Inflammatory macrophage (primary cell): ENCODE data around the gene ATP7B.
A peak's percentile ranks its signal among the peaks of the same experiment; 100 is the strongest.
"Not testable (repeated sequence)": the region's sequence is repeated elsewhere in the genome, so short reads cannot be mapped to it uniquely, and the experiment has no call there.

Source experiments
- DNase-seq, 2 donors: peaks; one replicate each; pipeline ENCODE4 v3.0.0-alpha.2; 2020 to 2022
- total RNA-seq, 18 experiments: gene quantifications; one replicate each; lab custom pipeline; 2026; ENCODE audit warnings: mixed read lengths in 6 of 18, inconsistent platforms in 2 of 18; lab: John Stamatoyannopoulos, UW

ATP7B gene
- total RNA-seq: 0.29 to 3.6 (median 1.3) reads per million in 18 experiments

DNA sequence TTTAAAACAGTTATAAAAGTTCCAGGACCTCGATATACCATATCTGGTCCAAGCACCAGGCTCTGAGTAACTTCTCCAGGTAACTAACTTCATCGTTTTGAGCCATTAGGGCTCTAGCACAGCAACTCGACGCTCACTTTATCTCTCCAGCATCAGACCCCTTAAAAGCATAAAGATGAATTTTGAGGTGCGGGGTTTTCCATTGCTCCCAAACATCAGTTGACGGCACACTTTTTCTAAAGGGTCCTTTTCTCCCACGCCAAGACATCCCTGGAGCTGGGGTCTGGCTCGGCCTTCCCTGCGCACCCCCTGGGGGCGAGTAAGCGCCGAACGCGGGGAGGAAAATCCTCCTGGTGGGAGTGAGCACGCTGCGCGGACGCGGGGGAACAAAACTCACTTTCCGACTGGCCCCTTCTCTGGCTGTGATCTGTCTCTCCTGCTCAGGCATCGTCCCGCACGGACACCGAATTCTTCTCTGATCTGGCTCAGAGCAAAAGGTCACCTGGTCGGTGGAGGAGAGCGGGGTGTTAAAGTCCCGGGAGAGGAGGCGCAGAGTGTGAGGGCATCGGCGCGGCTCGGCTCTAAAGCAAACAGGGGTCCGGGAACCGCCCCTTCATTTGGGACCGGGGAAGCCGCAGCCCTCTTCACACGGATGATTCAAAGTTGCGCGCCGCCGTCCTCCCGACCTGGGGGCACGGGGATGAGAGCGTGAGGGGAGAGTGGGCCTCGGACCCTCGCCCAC lies at the start of gene ATP7B:
ATP7B (minus strand) TSS at position 561 of the 742 bp plus-strand sequence; CDS start at position 448, 113 bp downstream.
- DNase-seq: no peak

DNA sequence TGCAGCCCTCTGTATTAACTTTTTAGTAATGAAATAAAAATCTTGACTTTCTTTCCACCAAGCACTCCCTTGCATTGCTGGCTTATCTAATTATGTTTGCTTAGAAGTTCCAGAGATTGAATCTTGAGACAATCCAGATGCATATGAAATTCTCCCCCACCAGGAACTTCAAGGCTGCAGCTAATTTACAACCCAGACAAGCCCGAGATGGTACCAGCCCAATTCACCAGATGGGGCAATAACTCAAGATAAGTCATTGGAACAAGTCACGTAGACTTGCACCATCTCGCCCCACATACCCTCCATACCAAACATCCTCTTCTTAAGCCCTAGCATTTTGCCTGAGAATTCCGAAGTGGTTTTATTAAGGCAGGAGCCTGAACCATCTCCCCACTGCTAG lies 42.2 kb upstream of the ATP7B start:
- DNase-seq: no peak

DNA sequence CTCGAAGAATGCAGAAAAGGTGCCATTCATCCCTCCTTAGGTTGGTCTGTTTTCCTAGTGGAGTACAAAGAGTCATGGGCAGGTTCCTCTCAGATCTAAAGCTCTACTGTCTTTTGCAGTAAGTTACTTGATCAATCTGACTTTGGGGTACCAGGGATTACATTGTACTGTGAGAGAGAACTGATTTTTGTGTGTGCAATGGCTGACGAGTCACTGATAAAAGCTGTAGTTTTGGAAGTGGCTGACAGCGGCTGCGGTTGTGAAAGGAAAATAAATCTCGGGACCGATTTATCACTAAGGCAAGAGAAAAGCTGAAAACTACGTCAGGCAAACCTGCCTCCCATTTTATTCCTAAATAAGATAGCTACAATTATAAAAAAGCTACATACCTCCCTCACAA lies 40.1 kb upstream of the ATP7B start:
- no peak for DNase-seq

DNA sequence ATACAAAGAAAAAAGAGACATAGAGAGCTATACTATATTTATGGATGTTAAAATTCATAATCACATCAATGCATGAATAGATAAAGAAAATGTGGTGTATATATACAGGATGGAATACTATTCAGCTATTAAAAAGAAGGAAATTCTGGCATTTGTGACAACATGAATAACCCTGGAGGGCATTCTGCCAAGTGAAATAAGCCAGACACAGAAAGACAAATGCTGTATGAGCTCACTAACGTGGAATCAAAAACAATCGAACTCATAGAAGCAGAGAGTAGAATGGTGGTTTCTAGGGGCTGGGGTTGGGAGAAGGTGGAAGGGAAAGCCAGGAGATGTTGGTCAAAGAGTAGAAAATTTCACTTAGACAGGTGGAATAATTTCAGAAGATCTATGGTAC lies 37.3 kb upstream of the ATP7B start:
- DNase-seq: no peak

DNA sequence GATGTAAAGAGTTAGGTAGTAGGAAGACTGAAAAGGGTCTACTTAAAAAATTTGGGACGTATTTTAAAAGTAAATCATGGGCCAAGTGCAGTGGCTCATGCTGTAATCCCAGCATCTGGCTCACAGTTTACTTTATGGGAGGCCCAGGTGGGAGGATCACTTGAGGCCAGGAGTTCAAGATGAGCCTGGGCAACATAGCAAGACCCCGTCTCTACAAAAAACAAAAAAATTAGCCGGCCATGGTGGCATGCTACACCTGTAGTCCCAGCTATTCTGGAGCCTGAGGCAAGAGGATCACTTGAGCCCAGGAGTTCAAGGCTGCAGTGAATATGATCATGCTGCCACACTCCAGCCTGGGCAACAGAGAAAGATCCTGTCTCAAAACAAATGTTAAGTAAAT lies 36.2 kb upstream of the ATP7B start:
- no peak for DNase-seq

DNA sequence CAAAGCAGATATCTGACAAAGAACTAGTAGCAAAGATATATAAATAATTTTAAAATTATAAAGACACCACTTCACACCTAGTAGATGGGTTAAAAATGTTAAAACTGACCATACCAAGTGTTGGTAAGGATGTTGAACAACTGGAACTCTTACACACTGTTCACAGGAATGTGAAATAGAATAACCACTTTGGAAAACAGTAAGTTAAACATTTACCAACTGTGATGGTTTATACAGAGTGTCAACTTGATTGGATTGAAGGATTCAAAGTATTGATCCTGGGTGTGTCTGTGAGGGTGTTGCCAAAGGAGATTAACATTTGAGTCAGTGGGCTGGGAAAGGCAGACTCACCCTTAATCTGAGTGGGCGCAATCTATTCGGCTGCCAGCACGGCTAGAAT lies 32.4 kb upstream of the ATP7B start:
- no peak for DNase-seq

DNA sequence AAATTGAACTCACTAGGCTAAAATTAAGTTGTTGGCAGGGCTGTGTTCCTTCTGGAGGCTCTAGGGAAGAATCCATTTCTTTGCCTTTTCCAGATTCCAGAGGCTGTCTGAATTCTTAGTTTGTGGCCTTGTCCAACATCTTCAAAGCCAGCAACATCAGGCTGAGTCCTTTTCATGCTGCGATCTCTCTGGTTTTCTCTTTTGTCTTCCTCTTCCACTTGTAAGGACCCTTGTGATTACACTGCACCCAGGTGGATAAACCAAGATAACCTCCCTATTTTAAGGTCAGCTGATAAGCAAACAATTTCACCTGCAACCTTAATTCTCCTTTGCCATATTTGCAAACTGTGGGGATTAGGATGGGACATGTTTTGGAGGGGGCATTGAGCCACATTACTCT lies 24.8 kb upstream of the ATP7B start:
- no peak for DNase-seq

DNA sequence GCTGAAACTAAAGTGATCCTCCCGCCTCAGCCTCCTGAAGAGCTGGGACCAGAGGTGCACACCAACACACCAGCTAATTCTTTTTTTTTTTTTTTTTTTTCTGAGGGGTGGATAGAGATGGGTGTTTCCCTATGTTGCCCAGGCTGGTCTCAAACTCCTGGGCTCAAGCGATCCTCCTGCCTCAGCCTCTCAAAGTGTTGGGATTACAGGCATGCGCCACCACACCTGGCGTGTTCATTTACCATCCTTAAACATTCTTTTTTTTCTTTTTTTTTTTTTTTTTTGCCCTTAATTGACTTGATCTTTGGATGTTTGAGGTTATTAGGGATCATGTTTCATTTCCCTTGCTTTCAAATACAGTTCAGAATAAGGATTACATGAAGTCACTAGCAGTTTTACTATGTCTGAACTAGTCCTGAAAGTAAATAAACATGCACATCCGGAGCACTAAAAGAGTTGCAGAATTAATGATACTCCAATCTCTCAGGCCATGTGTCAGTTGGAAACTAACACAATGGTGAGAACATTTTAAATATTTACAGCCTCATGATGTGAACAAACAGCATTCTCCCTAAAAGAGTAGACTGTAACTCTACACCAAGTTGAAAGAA lies 23.5 kb upstream of the ATP7B start:
- DNase-seq: no peak

DNA sequence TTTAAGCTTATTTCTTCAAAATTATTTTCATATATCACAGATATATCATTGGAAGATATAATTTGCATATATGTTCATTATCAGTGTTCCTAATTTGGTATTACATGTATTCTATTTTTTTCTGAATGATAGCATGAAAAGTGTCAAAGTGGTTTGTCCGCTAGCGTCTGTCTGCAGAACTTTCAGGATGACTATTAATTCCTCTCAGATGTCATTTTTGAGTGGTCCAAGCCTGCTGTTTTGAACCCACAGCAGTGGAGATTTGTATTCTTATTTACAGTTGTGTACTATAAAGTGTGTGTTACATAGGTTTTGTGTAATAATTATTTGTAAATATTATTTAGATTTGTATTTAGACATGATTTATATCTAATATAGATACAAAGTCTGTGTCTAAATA lies 21.8 kb upstream of the ATP7B start:
- DNase-seq: no peak

DNA sequence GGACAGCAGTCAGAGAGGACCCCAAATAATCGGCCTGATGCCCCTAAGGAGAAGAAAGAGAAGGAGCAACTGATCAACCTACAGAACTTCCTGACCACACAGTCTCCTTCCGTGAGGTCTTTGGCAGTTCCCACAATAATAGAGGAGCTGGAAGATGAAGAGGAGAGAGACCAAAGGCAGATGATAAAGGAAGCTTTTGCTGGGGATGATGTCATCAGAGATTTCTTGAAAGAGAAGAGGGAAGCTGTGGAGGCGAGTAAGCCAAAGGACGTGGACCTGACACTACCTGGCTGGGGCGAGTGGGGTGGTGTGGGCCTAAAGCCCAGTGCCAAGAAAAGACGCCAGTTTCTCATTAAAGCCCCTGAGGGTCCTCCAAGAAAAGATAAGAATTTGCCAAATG lies 19.2 kb upstream of the ATP7B start:
- not testable (repeated sequence) for DNase-seq

DNA sequence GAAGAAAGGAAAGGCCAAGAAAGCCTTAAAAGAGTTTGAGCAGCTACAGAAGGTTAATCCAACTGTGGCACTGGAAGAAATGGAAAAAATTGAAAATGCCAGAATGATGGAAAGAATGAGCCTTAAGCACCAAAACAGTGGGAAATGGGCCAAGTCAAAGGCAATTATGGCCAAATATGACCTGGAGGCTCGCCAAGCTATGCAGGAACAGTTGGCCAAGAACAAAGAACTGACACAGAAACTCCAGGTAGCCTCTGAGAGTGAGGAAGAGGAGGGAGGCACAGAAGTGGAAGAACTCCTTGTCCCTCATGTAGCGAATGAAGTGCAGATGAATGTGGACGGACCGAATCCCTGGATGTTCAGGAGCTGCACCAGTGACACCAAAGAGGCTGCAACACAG lies 18.3 kb upstream of the ATP7B start:
- DNase-seq: no peak

DNA sequence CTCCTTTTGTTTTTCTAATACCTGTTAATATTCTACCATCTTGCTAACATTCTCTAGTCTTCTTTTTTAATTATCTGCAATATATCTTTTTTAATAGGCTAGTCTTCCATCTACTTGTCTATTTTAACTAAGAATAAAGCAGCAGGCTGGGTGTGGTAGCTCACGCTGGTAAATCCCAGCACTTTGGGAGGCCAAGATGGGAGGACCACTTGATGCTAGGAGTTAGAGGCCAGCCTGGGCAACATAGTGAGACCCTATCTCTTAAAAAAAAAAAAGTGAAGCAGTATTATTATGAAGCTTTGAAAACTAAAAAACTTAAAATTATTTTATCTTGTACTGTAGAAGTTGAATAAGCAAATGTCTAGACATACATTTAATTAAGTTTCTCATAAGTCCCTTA lies 16.6 kb upstream of the ATP7B start:
- no peak for DNase-seq

DNA sequence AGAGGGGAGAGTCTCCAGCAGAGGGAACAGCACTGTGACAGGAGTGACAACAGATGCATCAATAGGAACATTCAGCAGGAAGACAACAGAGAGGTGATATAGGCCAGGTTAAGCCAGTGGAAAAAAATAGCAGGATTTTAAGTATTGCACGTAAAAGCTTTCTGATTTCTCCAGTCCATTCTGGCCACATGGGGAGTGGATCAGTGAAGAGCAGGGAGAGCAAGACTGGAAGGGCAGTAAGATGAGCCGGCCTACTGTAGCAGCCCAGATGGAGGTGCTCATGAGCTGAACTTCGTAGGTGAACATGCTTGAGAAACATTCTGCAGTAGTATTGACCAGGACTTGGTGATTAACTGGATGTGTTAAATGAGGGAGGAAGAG lies 15.0 kb upstream of the ATP7B start:
- no peak for DNase-seq

DNA sequence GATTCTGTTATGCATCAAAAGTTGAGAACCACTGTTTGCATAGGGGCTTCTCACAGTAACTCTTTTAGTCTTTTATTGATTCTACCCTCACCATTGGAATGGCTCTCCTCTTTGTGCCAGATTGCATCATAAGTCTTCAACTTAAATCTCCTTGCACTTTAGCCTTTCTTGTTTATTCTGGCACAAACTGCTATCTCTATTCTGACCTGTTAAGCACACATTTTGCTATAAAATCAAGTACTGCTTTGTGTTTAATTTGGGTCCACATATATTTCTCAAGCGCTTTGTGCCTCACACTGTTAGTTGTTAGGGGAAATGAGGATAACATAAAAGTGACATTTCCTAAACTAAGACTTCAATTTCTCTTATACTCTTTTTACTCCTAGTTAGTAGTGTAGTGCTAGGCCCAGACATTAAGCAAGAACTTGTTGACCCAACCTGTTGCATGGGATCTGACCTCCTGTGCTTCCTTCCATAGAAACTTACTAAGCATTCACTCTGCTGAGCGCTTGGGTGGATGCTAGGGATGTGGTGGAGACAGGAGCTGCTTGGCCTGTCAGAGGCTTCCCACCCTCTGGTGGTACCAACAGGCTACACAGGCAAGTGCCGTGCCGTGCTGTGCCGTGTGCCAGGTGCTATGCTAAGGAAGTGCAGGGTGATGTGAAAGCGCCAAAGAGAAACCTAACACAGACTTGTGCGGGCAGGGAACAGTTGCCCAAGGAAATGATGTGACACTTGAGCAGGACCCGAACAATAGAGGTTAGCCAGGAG lies 14.4 kb upstream of the ATP7B start:
- DNase-seq: no peak

DNA sequence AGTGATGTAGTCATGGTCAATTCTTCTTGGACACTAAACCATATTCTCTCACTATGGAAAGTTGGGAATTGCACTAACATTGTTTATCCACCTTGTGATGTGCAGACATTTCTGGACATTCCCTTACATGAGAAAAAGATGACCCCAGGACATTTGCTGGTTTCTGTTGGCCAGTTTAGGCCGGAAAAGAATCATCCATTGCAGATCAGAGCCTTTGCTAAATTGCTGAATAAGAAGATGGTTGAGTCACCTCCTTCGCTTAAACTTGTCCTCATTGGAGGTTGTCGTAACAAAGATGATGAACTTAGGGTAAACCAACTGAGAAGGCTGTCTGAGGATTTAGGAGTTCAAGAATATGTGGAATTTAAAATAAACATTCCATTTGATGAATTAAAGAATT lies 13.2 kb upstream of the ATP7B start, which contains the start of gene UTP14C:
UTP14C (plus strand) TSS at position 211 of the 400 bp plus-strand sequence. CDS start 4,114 bp downstream, outside the sequence.
- DNase-seq: no peak

DNA sequence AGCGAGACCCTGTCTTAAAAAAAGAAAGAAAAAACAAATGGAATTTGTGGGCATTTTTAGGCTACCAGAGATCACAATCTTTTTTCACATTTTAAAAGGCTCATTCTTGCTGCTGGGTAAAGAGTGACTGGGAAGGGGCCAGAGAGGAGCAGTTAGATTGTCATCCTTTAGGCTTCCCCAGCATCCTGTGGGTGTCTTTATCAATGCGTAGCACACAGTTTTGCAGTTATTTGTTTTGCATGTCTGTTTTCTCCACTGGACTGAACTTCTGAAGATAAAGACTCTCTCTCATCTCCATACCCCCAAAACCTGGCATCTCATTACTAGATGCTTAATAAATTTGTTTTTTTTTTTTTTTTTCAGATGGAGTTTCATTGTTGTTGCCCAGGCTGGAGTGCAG lies 11.1 kb upstream of the ATP7B start:
- no peak for DNase-seq

DNA sequence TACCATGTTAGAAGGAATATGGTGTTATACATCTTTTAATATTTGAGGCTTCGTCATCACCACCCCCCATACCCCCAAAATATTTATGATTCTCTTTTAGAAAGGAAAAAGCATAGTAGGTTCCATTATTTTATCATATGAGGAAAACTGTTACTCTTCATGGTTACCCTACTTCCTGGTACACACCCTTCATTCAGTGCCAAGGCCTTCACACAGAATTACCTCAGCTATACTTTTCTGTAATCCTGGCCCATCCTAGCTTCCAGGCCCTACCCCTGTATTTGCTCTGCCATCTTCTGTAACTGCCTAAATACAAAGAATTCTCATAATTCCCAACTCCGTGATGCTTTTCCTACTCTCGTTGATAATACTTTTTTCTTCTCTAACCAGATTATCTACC lies 8.9 kb upstream of the ATP7B start:
- no peak for DNase-seq

DNA sequence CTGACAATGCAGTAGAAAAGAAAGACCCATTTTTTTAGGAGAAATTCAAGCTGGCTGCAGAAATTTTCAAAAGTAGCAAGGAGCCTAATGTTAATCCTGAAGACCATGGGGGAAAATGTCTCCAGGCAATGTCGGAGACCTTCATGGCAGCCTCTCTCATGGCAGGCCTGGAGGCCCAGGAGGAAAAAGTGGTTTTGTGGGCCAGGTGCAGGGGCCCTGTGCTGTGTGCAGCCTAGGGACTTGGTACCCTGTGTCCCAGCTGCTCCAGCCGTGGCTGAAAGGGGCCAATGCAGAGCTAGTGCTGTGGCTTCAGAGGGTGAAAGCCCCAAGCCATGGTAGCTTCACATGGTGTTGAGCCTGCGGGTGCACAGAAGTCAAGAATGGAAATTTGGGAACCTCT lies 5.0 kb upstream of the ATP7B start:
- DNase-seq: no peak

DNA sequence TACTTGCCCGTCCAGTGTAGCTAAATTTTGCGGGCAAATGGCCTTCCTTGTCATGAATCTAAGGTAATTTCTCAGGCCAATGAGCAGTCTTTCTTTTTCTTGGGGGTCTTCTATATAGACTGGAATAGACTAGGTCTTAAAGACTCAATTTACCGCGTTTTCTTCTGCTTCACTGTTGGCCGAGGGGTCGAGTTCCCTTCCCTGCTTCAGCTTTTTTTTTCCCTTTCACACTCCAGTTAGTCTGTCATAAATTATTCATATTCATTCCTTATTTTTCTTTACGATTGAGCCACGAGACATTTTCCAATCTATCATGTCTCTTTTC lies 1.2 kb upstream of the ATP7B start:
- DNase-seq: no peak

DNA sequence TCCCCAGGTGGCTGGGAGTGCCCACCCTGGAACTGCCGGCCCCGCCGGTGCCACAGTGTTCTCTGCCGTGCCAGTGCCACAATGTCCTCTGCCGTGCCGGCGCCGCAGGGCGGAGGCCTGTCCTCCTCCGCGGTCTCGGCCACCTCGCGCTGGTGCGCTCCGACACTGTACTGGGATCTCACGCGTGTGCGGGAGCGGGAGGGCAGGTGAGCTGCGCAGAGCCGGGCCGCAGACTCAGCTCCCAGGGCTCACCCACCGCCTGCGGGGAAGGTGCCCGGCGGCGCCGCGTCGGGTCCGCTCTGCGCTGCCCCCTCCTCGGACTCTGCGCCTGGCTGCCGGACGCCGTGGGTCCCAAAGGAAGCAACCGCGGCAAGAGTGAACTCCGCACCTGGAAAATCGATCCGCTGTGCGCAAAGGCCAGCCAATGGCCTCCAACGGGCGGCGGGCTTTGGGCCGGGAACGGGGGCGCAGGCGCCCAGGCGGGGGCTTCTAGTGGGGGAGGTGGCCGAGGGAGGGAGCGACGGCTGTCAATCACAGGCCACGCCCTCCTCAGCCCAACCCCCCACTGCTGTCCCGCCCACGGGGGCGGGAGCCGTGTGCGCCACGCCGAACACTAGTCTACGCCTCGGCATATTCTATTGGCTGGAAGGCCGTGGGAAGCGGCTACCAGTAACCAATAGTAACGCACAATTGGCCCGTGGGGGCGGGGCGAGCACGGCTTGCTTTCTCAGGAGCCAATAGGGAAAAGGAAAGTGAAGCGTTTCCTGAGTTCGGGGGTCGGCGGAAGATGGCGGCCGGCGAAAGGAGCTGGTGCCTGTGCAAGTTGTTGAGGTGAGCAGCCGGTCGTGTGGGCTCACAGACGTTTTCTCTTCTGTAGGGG lies 622 bp upstream of the ATP7B start, which contains the start of gene ALG11:
ALG11 (plus strand) TSS at position 767 of the 880 bp plus-strand sequence; CDS start at position 788, 21 bp downstream.
- DNase-seq: peak; percentile 99 to 100

DNA sequence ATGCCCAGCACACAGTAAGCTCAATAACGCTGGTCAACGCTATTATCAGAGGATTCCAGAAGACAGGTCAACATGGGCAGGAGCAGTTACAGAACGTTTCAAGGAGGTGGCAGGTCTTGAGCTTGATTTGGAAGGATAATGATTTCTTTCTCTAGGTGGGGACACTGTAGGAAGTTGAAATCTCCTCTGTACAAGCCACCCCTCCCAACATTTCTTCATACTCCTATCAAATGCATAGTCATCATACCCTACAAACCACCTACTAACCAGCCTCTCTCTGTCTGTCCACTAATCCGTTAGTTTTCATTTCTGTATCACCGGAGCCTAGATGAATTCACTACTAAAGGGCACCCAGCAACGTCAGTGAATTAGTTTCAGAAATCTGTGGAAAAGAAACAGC lies 1.3 kb downstream of the ATP7B start:
- DNase-seq: no peak

DNA sequence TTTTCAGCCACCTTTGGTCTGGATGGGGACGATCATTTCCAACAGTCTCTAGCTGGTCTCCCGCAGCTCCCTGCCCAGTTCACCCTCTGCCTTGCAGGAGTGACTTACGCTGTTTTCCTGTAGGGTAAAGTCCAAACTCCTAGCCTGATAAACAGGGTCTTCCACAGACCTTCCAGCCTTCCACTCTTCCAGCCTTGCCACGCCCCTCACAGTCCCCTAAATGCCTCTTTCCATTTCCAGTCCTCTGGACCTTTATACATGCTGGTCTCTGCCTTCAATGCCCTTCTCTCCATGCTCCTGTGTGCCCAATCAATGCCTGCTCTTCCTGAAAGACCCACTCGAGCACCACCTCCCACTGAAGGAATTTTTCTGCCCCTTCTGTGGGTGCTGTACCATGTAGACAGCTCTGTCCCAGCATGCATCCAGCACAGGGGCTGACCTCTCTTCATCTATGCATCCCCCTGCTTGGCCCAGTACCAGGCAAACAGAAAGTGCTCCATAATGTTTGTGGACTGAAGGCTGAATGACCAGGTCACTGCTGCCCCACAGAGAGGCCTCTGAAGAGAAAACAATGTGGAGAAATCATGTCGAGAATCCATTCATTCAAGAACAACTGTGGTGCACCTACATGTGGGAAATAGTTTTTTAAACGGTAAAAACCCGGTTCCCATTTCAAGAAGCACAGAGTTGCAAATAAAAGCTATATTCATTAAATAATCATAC lies 4.6 kb downstream of the ATP7B start:
- no peak for DNase-seq
